Astrocyte (in vitro differentiated cells and primary cell): ENCODE data around the gene TVP23A.

Experiments used
- EZH2 ChIP-seq: IDR thresholded peaks from 2 replicates; pipeline ENCODE4 v1.6.1; 2012; ENCODE audit warnings: mild to moderate bottlenecking, low read length, inconsistent platforms; ENCODE audit not compliant: insufficient read depth
- TF ChIP-seq, protein P1 (sequence below): IDR thresholded peaks from 2 replicates; pipeline ENCODE4 v1.5.1; 2011; ENCODE audit warnings: low read depth, mild to moderate bottlenecking, inconsistent platforms, low read length, moderate library complexity; ENCODE audit not compliant: insufficient read depth

DNA sequence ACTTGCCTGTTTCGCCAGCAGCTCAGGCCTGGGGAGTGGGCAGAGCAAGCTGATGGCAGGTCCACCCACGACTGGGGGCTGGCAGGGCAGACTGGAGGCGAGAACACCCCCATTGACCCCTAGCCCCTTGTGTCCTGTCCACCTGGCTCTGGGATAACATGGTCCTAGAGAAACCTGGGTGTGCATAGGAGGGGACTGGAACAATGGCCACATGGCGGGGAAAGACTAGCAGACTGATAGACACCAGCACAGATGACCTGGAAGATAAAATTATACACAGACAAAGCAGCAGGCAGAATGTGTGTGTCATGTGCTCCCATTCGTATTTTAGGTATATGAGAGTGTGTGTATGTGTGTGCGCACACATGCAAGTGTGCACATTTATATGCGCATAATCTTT lies 51.5 kb downstream of the TVP23A start:
- no peak for TF ChIP-seq EZH2
- TF ChIP-seq, protein P1, sequence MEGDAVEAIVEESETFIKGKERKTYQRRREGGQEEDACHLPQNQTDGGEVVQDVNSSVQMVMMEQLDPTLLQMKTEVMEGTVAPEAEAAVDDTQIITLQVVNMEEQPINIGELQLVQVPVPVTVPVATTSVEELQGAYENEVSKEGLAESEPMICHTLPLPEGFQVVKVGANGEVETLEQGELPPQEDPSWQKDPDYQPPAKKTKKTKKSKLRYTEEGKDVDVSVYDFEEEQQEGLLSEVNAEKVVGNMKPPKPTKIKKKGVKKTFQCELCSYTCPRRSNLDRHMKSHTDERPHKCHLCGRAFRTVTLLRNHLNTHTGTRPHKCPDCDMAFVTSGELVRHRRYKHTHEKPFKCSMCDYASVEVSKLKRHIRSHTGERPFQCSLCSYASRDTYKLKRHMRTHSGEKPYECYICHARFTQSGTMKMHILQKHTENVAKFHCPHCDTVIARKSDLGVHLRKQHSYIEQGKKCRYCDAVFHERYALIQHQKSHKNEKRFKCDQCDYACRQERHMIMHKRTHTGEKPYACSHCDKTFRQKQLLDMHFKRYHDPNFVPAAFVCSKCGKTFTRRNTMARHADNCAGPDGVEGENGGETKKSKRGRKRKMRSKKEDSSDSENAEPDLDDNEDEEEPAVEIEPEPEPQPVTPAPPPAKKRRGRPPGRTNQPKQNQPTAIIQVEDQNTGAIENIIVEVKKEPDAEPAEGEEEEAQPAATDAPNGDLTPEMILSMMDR, result no peak
